Caco-2 (cell line): ENCODE measurements around the gene POLD1. TPM values are rescaled to one million over a fixed set of nuclear protein-coding genes. Genes with fewer than 3 reads are reported as not detected.
A peak's percentile ranks its signal among the peaks of the same experiment; 100 is the strongest.

Source experiments
- BruUV-seq: library from RNA; stranded (reverse); fragments of 400-500 nt; replicated peaks from 2 replicates; lab custom pipeline; 2021; lab: Mats Ljungman, UMichigan
- CTCF ChIA-PET: fragments of 300-600 bp; sonication (Branson Sonifier 250); formaldehyde crosslinking; loops from one replicate; lab custom pipeline; 2022; ENCODE audit warnings: antibody characterized with exemption; lab: Charles Lee
- POLR2A ChIA-PET: fragments of 300-600 bp; sonication (Branson Sonifier 250); formaldehyde crosslinking; loops from one replicate; lab custom pipeline; 2022; ENCODE audit warnings: antibody characterized with exemption; lab: Charles Lee
- DNase-seq, 2 experiments: peaks; one replicate each; pipeline versions ENCODE4 v3.0.0 to v3.0.0-alpha.2; 2020 to 2022
- H3K27me3 ChIP-seq: replicated peaks from 2 replicates; pipeline ENCODE4 v1.6.0; 2011; ENCODE audit warnings: low read length; ENCODE audit not compliant: control insufficient read depth, insufficient read depth
- H3K36me3 ChIP-seq: 2 replicates; pipeline ENCODE4 v1.5.1; 2011; ENCODE audit warnings: low read length; ENCODE audit not compliant: control insufficient read depth, insufficient read depth
- H3K4me1 ChIP-seq: fragments of 250-450 bp; sonication (Bioruptor Pico); 2 replicates; pipeline ENCODE4 v1.5.1; 2020; ENCODE audit warnings: mild to moderate bottlenecking
- H3K4me3 ChIP-seq: 2 replicates; pipeline ENCODE4 v1.5.1; 2011; ENCODE audit warnings: low read depth, mild to moderate bottlenecking, control low read depth, low read length
- H3K9me3 ChIP-seq: fragments of 250-450 bp; sonication (Bioruptor Pico); 2 replicates; pipeline ENCODE4 v1.5.1; 2020; ENCODE audit warnings: mild to moderate bottlenecking, moderate library complexity
- H3K27ac Mint-ChIP-seq: one replicate; pipeline ENCODE4 v1.8.0; 2022; ENCODE audit warnings: mixed read lengths; ENCODE audit not compliant: unreplicated experiment
- H3K27me3 Mint-ChIP-seq: one replicate; pipeline ENCODE4 v1.8.0; 2022; ENCODE audit warnings: mixed read lengths; ENCODE audit not compliant: insufficient read depth, unreplicated experiment
- H3K36me3 Mint-ChIP-seq: one replicate; pipeline ENCODE4 v1.8.0; 2022; ENCODE audit warnings: mild to moderate bottlenecking, mixed read lengths; ENCODE audit not compliant: insufficient read depth, unreplicated experiment
- H3K4me1 Mint-ChIP-seq: one replicate; pipeline ENCODE4 v1.8.0; 2022; ENCODE audit warnings: low read depth, mixed read lengths; ENCODE audit not compliant: unreplicated experiment
- H3K4me3 Mint-ChIP-seq: one replicate; pipeline ENCODE4 v1.8.0; 2022; ENCODE audit warnings: mild to moderate bottlenecking, moderate library complexity, mixed read lengths; ENCODE audit not compliant: unreplicated experiment
- H3K9me3 Mint-ChIP-seq: one replicate; pipeline ENCODE4 v1.8.0; 2022; ENCODE audit warnings: mixed read lengths; ENCODE audit not compliant: unreplicated experiment
- CTCF ChIP-seq, 2 experiments: fragments of 200-600 bp in 1 of 2; IDR thresholded peaks; 1 replicate in 1 of 2; 2 replicates in 1 of 2; pipeline versions ENCODE4 v1.5.1 to v1.8.0; 2011 to 2022; ENCODE audit warnings: antibody characterized with exemption in 1 of 2, control low read depth in 1 of 2, inconsistent platforms in 1 of 2, low read depth in 1 of 2, low read length in 1 of 2, mild to moderate bottlenecking in 1 of 2, moderate library complexity in 1 of 2; ENCODE audit not compliant: insufficient read depth in 1 of 2, severe bottlenecking in 1 of 2, unreplicated experiment in 1 of 2
- intact Hi-C: fragments of 100-400 bp; cut with micrococcal nuclease; formaldehyde crosslinking; loops from one replicate; pipeline ENCODE4 v1.10.0; 2022; ENCODE audit not compliant: unreplicated experiment
- total RNA-seq: library from RNA; stranded (reverse); gene quantifications from 2 replicates; pipeline ENCODE4 v1.2.3, GENCODE V29; 2022

Gene POLD1
- total RNA-seq, 1 experiment from 2014 or later: 128 TPM

- H3K36me3 Mint-ChIP-seq: no peaks in the 10 kb centered on the region
- no peaks in the 10 kb centered on the region for H3K36me3 ChIP-seq
- BruUV-seq: no TSS peak
- intact Hi-C loops: loop anchor here (1.0 to 2.0 kb wide), 3 partner anchors 45 to 103 kb away; partner anchors contain the start of gene NR1H2
- peaks cover 21% of the 10 kb centered on the region for H3K4me1 ChIP-seq
- DNase-seq: peak; percentile 84 to 88
- H3K4me1 Mint-ChIP-seq: peaks cover 7% of the 10 kb centered on the region
- H3K27me3 ChIP-seq: no peaks in the 10 kb centered on the region
- ChIA-PET CTCF (interaction anchor here (0.6 to 1.7 kb wide), 19 partner anchors 10 to 264 kb away, joined by 3 to 44 read pairs (median 5); partner anchors contain the start of genes KCNC3, MYBPC2, NR1H2 and POLD1), POLR2A (interaction anchor here (0.6 to 2.2 kb wide), 7 partner anchors 48 to 127 kb away, joined by 3 to 18 read pairs (median 4); partner anchors contain the start of genes JOSD2, NR1H2 and POLD1)
- peaks cover 19% of the 10 kb centered on the region for H3K9me3 Mint-ChIP-seq
- no peak overlapping the region for H3K4me3 ChIP-seq
- no peaks in the 10 kb centered on the region for H3K27me3 Mint-ChIP-seq
- peak overlapping the region; percentile 48 for H3K27ac Mint-ChIP-seq
- no peaks in the 10 kb centered on the region for H3K9me3 ChIP-seq
- H3K4me3 Mint-ChIP-seq: peak overlapping the region; percentile 28
- peak; percentile 28 to 71 for TF ChIP-seq CTCF (IDR thresholded peaks at IDR 0.05; ENCODE audit: insufficient read depth in 1 of 2, low read depth in 1 of 2, low read length in 1 of 2, severe bottlenecking in 1 of 2, unreplicated experiment in 1 of 2)
These were observed 76.1 kb downstream of the POLD1 start for GRCh38 chr19:50460161-50460765.

- no peak overlapping the region for H3K4me3 ChIP-seq
- POLR2A ChIA-PET: interaction anchor here (1.0 to 2.2 kb wide), 6 partner anchors 50 to 128 kb away, joined by 3 to 18 read pairs (median 5); partner anchors contain the start of genes JOSD2, NR1H2 and POLD1
- no peaks in the 10 kb centered on the region for H3K27me3 ChIP-seq
- TF ChIP-seq CTCF (IDR thresholded peaks at IDR 0.05; ENCODE audit: insufficient read depth in 1 of 2, low read depth in 1 of 2, low read length in 1 of 2, severe bottlenecking in 1 of 2, unreplicated experiment in 1 of 2): peak; percentile 89 to 91
- H3K9me3 ChIP-seq: no peaks in the 10 kb centered on the region
- H3K27ac Mint-ChIP-seq: peak overlapping the region; percentile 56
- intact Hi-C loops: loop anchor here (1.0 to 2.0 kb wide), 4 partner anchors 30 to 93 kb away; partner anchors contain the start of gene NR1H2
- H3K36me3 Mint-ChIP-seq: no peaks in the 10 kb centered on the region
- BruUV-seq: no TSS peak
- peak overlapping the region; percentile 33 for H3K4me3 Mint-ChIP-seq
- H3K4me1 ChIP-seq: peaks cover 21% of the 10 kb centered on the region
- DNase-seq: peak; percentile 79 to 83
- peaks cover 7% of the 10 kb centered on the region for H3K4me1 Mint-ChIP-seq
- no peaks in the 10 kb centered on the region for H3K36me3 ChIP-seq
- no peaks in the 10 kb centered on the region for H3K27me3 Mint-ChIP-seq
- H3K9me3 Mint-ChIP-seq: peaks cover 9% of the 10 kb centered on the region
- CTCF ChIA-PET: interaction anchor here (0.6 to 1.7 kb wide), 19 partner anchors 11 to 263 kb away, joined by 3 to 44 read pairs (median 4); partner anchors contain the start of genes KCNC3, MYBPC2, NR1H2 and POLD1
These were observed 77.1 kb downstream of the POLD1 start for GRCh38 chr19:50461066-50461875.

- no peak for DNase-seq
- H3K4me1 ChIP-seq: peaks cover 28% of the 10 kb centered on the region
- ChIA-PET POLR2A (no interaction called here), CTCF (interaction anchor here (1.0 to 1.2 kb wide), 2 partner anchors 30 to 106 kb away, joined by 3 to 4 read pairs; partner anchors contain the start of gene MYBPC2)
- H3K27ac Mint-ChIP-seq: no peak overlapping the region
- no peak overlapping the region for H3K4me3 ChIP-seq
- intact Hi-C loops: no loop called here
- H3K9me3 ChIP-seq: no peaks in the 10 kb centered on the region
- H3K36me3 ChIP-seq: no peaks in the 10 kb centered on the region
- H3K27me3 Mint-ChIP-seq: no peaks in the 10 kb centered on the region
- H3K9me3 Mint-ChIP-seq: no peaks in the 10 kb centered on the region
- no peak overlapping the region for H3K4me3 Mint-ChIP-seq
- BruUV-seq: no TSS peak
- no peaks in the 10 kb centered on the region for H3K27me3 ChIP-seq
- H3K36me3 Mint-ChIP-seq: no peaks in the 10 kb centered on the region
- TF ChIP-seq CTCF (IDR thresholded peaks at IDR 0.05; ENCODE audit: insufficient read depth in 1 of 2, low read depth in 1 of 2, low read length in 1 of 2, severe bottlenecking in 1 of 2, unreplicated experiment in 1 of 2): no peak
- H3K4me1 Mint-ChIP-seq: peaks cover 7% of the 10 kb centered on the region
These were observed 78.8 kb downstream of the POLD1 start for GRCh38 chr19:50462970-50463369.
